GM18870 (cell line): Measurements from ENCODE around the gene MAMLD1.

Source experiments
- ATAC-seq: cut with Tn5 transposase; IDR thresholded peaks from one replicate; pipeline ENCODE4 v1.9.1; 2021; ENCODE audit warnings: moderate library complexity; ENCODE audit not compliant: unreplicated experiment

MAMLD1 gene

DNA sequence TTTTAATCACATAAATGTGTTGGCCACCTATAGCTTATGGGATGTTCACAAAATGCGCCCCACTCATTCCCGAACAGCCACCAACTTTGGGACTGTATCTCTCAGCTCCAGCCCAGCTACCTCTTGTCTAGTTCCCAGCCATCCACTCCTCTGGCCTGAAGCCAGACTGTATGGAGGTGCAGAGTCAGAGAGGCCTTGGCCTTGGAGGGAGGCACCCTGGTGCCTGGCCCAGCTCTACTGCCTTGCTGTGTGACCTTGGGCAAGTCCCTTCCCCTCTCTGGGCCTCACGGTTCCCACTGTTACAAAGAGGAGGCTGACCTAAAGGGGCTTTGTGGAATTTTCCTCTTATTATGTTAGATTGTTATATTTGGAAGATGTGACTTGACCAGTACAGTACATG is 13.9 kb downstream of the MAMLD1 start:
- no peak for ATAC-seq

DNA sequence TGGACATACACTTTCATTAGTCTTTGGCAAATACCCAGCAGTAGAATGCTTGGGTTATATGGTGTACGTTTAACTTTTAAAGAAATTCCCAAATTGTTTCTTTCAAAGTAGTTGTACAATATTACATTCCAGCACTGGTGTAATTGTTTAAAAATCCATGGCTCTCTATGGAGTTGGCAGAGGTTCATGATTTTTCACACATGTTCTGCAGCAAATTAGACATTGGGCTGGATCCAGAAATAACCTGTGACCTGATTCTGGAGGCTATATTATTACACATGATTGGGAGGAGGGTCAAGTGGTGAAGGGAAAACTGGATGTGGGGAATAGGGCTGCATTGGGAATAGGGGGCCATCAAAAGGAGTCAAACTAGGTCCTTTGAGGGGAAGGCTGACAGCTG is 41.9 kb downstream of the MAMLD1 start:
- no peak for ATAC-seq

DNA sequence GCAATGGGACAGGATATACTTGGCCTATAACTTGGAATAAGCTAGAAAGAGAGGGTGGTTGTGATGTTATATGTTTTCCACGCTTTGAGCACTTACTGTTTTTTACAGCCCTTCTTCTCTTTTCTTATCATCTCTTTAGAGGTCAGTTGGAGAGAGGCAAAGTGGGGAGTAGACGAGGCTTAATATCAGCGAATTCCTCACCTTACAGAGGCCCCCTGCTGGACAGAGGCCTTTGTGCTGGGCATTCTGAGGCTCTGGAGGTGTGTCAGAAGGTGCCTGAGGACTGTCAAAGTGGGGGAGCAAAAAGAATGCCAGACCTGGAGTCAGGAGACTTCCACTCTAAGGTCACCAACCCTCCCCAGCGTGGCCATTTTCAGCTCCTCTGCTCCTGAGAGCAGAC is 42.5 kb downstream of the MAMLD1 start:
- ATAC-seq = no peak

DNA sequence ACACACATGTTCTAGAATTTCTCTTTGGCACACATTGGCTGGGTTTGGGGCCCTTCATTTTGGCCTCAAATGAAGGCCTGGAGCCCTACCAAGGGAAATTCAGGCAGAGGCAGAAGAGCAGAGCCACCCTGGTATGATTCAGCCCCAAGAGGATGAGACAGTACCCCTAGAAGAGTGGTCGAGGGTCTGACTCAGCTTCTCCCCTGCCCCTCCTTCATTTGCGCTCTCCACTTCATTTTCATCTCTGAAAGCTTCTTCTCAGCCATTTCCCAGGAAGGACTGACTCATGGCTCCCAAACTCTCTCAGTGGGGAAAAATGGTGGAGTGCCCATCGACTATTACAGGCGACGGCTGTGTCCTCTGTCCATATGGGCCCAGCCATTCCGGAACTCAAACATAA is 43.5 kb downstream of the MAMLD1 start:
- ATAC-seq = no peak

DNA sequence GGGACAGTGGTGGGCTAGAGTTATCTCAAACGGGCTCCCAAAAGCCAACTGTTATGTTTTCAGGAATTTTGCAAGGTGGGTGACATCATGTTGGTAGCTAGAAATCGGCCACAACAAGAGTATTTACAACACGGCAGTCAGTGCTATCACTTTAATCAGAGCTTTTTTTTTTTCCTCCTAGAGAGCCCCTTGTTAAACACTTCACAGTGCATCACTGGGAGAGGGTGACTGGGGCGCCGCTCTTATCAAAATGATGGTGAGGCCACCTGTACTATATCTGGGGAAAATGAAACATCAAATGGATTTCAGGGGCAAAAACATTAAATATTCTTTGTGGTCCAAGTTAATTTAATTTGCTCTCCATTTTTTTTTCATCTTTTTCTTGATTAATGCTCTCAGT is 44.9 kb downstream of the MAMLD1 start:
- no peak for ATAC-seq

DNA sequence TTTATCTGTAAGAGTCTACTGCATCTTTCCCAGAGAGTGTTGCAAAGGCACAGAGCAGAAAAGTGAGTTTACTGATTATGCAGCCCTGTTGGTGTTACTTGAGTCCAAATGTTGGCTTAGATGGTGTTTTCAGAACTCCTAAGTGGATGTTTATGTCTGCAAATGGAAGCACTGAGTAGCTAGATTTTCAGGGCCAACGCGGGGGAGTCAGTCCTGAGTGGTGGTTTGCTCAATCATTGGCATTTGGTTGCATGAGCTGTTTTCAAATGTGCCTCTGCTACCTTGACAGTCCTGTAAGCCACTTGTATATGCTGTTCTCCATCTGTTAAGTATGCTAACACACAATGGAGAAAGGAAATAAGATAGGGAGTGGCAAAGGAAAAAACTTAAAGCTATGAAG is 45.4 kb downstream of the MAMLD1 start:
- ATAC-seq = no peak

DNA sequence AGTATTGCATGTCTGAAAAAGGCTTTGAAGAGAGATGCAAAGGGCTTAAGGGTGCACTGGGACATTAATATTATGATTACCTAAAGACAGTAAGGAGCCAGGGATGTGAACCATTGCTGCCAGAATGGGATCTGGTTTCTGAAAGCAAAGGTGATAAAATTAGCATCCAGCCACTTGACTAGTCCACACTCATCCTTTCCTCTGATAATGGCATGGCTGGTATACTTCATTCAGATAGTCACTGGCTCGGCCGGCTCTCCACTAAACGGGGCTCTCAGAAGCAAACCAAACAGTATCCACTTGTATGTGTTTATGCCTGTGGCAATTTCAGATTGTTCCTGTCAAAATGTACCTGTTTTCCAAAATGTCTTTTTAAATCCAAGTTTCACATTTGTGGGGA is 46.4 kb downstream of the MAMLD1 start:
- no peak for ATAC-seq

DNA sequence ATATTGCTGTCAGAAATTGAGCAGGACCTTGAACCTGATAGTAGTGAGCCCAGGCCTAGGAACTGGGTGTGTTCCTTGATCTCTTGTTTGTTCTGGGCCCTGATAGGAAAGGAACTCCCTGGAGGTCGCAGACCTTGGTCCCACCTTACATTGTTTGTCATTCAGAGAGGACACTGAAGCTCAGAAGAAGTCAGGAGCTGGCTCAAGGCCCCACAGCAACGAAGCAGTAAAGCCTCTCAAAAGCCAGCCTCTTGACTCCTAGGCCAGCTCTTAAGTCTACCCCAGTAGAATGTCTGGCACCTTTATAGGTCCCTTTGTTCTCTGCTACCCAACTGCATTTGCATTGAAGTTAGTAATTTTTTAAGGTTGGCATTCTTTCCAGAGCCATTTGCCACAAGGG is 46.8 kb downstream of the MAMLD1 start:
- no peak for ATAC-seq

DNA sequence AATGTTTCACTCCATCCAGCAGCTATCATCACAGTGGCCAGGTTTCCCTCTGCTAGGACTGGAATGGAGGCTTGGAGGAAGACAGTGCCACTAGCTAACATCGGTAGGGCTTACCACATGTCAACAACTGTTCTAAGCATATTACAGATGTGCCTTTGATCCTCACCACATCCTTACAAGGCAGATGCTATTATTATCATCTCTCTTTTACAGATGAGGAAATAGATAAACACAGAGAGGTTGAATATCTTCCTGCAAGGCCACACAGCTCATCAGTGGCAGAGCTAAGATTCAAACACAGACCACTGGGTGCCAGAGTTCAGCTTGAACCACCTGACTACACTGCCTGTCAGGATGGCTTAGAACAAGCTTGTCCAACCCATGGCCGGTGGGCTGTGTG is 47.4 kb downstream of the MAMLD1 start:
- ATAC-seq = no peak

DNA sequence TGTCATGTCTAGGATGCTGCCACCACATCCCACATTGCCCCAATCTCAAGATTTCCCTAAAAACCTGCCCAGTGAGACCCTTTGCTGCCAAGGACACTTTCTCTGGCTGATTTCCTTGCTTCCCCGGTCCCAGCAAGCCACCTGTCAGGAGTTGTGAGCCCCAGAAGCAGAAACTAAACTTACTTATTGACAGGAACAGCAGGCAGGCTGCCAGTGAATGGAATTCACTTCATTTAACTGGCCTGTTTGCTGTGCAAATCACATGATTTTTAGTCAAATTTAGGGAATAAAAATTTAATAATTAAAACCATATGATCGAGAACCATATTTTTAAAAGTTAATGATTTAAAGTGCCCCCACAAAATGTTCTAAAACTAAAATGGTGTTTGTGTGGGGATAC is 48.5 kb downstream of the MAMLD1 start:
- no peak for ATAC-seq

DNA sequence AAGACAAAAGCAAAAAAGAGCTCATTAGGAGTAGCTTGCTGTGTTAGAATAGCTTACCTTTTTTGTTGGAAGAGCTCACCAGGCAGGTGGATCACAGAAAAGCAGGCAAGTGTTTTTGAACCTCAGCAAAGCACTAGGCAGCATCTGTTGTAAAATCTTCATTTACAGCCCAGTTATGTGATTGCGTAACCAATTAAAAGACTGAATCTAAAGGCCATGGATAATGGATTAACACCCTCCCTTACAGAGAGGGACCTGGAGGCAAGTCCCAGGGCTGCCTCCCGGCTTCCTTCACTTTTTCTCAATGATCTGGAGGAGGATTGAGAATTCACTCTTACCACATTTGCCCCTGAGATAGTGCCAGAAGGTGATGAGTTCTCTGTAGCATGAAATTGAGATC is 51.1 kb downstream of the MAMLD1 start:
- ATAC-seq = no peak

DNA sequence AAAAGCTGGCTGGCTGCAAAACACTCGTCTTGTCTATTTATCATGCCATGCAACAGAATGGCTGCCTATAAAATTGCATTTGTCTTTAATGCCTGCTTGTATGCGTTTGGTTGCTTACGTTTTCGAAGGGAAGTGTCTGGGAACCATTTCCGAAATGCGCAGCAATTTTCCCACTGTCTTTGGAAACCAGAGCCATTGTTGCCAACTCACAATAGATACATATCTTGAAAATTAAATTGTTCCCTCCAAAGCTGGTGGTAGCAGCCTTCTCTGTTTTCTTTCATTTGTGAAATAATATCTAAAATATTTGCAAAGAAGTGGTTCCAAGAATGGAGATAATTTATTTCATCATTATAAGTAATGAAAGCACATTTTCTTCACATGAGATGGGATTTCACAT is 53.4 kb downstream of the MAMLD1 start:
- no peak for ATAC-seq

DNA sequence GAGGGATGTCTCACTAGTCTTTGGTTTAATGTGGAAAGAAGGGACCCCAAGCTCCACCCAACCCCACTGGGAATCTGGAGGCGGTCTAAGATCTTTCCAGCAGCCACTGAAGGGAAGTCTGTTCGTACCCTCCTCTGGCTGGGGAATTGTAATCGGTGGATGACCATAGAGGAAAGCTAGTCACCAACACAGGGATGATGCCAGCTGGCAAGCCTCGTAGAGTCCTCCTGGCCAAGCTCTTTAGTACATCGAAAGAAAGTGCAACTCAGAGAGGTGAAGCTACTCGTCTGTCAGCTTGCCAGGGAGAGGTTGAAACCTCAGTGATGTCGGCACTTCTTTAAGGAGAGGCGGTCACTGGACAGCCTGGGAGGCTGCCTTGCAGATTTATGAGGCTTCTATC is 58.7 kb downstream of the MAMLD1 start:
- no peak for ATAC-seq

DNA sequence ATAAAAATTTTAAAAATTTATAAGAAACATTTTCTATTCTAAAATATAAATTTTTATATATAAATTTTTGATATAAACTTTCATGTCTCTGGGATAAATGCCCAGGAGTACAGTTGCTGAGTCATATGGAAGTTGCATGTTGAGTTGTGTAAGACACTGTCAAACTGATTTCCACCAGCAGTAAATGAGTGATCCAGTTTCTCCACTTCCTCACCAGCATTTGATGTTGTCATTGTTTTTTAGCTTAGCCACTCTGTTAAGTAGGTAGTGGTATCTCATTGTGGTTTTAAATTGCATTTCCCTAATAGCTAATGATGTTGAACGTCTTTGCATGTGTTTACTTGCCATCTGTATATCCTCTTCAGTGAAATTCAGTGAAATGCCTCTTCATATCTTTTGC is 66.5 kb downstream of the MAMLD1 start:
- ATAC-seq = no peak

DNA sequence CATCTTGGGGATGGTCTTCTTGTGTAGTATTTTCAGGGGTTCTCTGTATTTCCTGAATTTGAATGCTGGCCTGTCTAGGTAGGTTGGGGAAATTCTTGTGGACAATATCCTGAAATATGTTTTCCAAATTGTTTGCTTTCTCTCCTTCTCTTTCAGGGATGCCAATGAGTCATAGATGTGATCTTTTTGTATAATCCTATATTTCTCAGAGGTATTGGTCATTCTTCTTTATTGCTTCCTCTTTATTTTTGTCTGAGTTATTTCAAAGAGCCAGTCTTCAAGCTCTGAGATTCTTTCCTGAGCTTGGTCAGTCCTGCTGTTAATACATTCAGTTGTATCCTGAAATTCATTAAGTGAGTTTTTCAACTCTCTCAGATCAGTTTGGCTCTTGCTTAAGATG is 73.1 kb downstream of the MAMLD1 start:
- no peak for ATAC-seq

DNA sequence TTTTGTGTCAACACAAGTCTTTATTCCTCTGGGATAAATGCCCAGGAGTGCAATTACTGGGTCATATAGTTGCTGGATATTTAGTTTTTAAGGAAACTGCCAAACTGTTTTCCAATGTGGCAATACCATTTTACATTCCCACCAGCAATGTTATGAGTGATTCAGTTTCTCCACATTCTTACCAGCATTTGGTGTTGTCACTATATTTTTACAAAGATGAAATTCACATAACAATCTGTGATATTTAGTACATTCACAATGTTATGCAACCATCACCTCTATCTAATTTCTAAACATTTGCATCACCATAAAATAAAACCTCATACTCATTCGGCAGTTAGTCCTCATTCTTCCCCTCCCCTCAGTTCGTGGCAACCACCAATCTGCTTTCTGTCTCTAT is 75.0 kb downstream of the MAMLD1 start:
- no peak for ATAC-seq

DNA sequence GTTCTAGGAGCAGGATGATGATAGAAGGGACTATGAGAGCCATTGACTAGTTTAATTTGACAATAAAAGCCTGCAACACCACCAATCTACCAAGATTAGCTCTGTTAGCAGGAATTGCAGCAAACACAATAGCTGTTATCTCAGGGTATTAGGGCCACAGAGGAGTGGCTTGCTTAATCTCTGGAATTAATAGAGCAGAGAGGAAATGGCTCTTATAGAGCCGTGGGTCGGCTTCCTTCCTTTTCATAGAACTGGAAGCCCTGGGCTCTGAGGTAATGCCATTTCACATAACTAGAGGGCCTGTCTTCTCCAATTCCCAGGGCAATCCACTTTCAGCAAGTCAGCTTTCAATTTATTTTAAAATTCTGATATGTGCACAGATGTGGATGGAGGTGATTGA is 83.0 kb downstream of the MAMLD1 start:
- ATAC-seq = no peak

DNA sequence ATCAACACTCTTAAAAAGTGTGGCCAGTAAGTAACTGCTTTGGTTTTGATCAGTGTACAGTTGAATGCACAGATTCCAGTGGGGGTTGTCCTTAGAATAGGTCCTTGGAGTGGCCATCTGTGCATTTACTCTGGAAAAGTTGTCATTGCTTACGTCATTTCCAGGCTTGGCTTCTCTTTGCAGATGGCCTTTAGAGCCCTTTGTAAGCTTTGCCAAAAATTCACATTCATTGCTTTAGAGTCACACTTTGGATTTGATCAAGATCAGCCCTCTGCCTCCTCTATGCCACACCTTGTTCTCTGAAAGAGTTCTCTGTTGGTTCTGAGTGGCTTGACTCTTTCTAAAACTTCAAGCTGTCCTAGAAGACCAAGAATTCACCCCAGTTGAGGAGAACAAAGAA is 83.9 kb downstream of the MAMLD1 start:
- no peak for ATAC-seq

DNA sequence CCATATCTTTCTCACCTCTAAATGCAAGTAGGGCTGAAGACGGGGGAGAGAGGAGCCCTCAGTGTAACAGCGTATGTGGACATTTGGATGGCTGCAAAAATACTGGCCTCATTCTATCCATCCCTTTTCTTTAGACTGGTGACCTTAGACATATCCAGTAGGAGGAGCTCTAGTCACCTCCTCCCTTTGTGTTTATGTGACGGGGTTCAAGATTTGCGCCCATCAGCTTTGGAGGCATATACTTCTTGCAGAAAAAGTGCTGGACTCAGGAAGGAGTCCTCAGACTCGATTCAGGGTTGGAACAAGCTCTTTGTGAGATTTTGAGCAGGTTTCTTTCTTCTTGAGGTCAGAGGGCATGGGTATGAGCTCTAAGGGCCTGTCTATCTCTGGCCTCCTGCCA is 86.2 kb downstream of the MAMLD1 start:
- ATAC-seq = no peak

DNA sequence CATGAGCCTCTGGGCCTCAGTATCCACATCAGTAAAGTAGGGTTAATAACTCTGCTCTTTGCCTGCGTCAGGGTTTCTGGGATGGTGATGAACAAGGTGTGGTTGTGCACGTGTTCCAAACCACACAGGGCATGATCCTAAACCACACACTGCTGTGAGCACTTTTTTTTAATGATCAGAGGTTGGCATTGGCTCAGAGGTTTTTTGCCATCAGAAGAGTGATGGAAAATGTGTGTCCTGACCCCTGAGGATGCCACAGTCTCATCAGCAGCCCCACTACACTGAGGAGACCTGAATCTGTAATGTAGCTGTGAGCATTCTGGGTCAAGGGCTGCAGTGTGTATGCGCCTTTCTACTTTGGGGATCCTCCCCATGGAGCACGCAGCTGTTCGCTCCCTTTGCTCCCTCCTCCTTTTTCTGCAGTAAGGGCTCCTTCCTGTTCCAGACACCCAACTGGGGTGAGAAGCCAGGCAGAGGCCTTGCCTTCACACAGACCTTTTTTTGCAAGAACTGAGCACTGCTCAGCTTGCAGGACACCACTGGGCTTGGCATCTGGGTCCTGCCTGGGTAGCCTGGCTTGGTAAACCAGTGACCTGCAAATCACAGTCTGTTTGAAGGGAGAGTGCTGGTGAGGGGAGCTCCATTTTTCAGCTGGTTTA is 87.5 kb downstream of the MAMLD1 start:
- ATAC-seq = no peak

DNA sequence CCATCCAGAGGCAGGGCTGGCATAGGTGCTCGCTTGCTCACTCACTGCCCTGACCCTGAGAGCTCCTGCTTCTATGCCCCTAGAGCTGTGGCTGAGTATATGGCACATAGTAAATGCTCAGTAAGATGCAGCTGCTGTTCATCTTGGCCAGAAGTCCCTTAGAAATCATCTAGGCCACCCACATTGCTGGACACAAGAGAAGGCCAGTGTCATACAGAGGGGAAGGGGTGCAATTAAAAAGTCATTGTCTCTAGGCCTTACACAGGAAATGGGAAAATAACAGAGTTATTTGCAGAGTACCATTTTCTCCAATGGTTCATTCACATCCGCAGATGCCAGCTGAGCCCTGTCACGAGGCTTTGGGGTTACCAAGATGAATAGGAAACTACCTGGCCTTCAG is 88.8 kb downstream of the MAMLD1 start:
- no peak for ATAC-seq

DNA sequence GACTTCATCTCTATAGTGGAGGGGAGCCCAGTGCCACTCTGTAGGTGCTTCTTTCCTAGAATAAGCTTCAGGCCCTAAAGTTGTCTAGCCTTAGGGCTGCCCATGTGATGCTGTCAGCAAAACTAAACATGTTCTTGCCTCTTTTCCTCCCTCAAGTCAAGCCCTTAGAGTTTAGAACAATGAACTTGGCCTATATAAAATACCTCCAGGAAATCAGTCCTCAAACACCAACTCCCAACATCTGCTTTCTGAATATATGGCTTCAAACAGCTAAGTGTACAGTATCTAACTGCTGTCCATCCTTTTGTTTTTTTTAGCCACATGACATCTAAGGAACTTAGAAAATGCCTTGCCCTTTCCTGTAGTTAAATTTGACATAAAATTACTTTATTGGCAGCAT is 91.0 kb downstream of the MAMLD1 start:
- ATAC-seq = no peak

DNA sequence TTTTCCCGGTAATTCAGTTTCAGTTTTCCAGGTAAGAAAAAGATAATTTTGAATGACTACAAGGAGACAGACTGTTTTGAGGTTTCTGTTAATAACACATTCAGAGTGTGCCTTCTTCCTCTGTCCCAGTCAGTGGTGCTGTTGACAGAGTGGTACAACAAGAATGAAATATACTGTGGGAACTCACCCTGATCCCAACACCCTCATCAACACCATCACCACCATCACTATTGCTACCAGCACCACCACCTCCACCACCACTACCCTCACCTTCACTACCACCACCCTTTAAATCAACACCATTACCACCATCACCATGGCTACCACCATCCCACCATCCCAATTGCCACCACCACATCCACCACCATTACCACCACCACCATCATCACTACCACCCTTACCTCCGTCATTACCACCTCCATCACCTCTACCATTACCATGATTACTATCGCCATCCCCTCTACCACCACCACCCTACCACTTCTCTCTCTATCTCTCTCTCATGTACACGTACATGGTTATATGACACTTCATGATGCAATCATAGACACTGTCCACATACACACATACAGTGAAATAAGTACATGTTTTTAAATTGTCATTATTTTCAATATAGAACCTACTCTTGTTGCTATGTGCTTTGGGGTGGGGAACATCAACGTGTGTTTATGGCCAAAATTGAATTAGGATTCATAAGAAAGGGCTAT is 91.5 kb downstream of the MAMLD1 start:
- no peak for ATAC-seq
